Stimulated activated CD8-positive, alpha-beta memory T cell treated with anti-CD3 and anti-CD28 coated beads, Interleukin-4, amount 100 ng/mL, for 24 hours (primary cell): ENCODE results near the gene CDC6.
"Not testable (repeated sequence)": the region's sequence is repeated elsewhere in the genome, so short reads cannot be mapped to it uniquely, and the experiment has no call there.

Source experiments
- DNase-seq: peaks from one replicate; pipeline ENCODE4 v3.0.0-alpha.2; 2020; ENCODE audit warnings: low read depth

The CDC6 gene

GRCh38 chr17:40290629-40291280, 3.1 kb downstream of the CDC6 start:
- no peak for DNase-seq

- DNase-seq: no peak
These were observed 3.6 kb downstream of the CDC6 start for GRCh38 chr17:40291281-40291664.

- no peak for DNase-seq
These were observed 5.7 kb downstream of the CDC6 start for GRCh38 chr17:40293363-40293762.

- no peak for DNase-seq
These were observed 8.1 kb downstream of the CDC6 start for GRCh38 chr17:40295488-40296436.

GRCh38 chr17:40297511-40297910, 9.8 kb downstream of the CDC6 start:
- DNase-seq: no peak

GRCh38 chr17:40298726-40299125, 11.0 kb downstream of the CDC6 start:
- DNase-seq: no peak

- DNase-seq: not testable (repeated sequence)
These were observed 11.6 kb downstream of the CDC6 start for GRCh38 chr17:40299159-40299757.

- no peak for DNase-seq
These were observed 13.6 kb downstream of the CDC6 start for GRCh38 chr17:40301315-40301714.

GRCh38 chr17:40303009-40303657, 15.5 kb downstream of the CDC6 start:
- no peak for DNase-seq

GRCh38 chr17:40303708-40304551, 16.3 kb downstream of the CDC6 start:
- no peak for DNase-seq

GRCh38 chr17:40304552-40304863, 16.8 kb downstream of the CDC6 start:
- DNase-seq: not testable (repeated sequence)

- not testable (repeated sequence) for DNase-seq
These were observed 17.2 kb downstream of the CDC6 start for GRCh38 chr17:40304866-40305265.

- DNase-seq: no peak
These were observed 18.7 kb downstream of the CDC6 start for GRCh38 chr17:40306395-40306794.

GRCh38 chr17:40307001-40307730, 19.5 kb downstream of the CDC6 start:
- DNase-seq: no peak

- DNase-seq: no peak
These were observed 20.1 kb downstream of the CDC6 start for GRCh38 chr17:40307740-40308239.

- no peak for DNase-seq
These were observed 21.6 kb downstream of the CDC6 start, which contains the start of gene RARA for GRCh38 chr17:40309031-40309948. RARA (plus strand) TSS chr17:40309180; CDS start chr17:40331219, 22,039 bp downstream.

- DNase-seq: no peak
These were observed 22.4 kb downstream of the CDC6 start for GRCh38 chr17:40309949-40310510.

GRCh38 chr17:40310882-40311391, 23.3 kb downstream of the CDC6 start:
- no peak for DNase-seq

GRCh38 chr17:40311575-40311974, 23.9 kb downstream of the CDC6 start:
- DNase-seq: no peak
